ENCODE results near the gene ABHD1.
"Not testable (repeated sequence)": the region's sequence is repeated elsewhere in the genome, so short reads cannot be mapped to it uniquely, and the experiment has no call there.

ABHD1 gene

GRCh38 chr2:27087823-27088410 is 35.7 kb upstream of the ABHD1 start:
- DNase-seq, result no peak

DNA sequence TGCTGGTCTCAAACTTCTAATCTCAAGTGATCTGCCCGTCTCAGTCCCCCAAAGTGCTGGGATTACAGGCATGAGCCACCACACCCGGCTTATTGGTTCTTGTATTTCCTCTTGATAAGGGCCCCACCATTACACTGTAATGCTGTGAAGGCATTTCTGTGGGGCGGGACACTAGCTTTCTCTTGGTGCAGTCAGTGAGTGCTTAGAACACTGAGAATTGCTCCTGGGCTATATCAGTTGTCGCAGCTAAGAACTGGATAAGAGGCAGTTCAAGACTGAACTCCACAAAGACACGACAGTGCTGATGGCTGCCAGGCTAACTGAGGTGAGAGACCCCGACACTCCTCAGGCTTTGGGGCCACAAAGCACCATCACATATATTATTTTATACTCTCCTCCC is 35.0 kb upstream of the ABHD1 start:
- no peak for DNase-seq

GRCh38 chr2:27089111-27089954 is 34.3 kb upstream of the ABHD1 start:
- DNase-seq, result no peak

DNA sequence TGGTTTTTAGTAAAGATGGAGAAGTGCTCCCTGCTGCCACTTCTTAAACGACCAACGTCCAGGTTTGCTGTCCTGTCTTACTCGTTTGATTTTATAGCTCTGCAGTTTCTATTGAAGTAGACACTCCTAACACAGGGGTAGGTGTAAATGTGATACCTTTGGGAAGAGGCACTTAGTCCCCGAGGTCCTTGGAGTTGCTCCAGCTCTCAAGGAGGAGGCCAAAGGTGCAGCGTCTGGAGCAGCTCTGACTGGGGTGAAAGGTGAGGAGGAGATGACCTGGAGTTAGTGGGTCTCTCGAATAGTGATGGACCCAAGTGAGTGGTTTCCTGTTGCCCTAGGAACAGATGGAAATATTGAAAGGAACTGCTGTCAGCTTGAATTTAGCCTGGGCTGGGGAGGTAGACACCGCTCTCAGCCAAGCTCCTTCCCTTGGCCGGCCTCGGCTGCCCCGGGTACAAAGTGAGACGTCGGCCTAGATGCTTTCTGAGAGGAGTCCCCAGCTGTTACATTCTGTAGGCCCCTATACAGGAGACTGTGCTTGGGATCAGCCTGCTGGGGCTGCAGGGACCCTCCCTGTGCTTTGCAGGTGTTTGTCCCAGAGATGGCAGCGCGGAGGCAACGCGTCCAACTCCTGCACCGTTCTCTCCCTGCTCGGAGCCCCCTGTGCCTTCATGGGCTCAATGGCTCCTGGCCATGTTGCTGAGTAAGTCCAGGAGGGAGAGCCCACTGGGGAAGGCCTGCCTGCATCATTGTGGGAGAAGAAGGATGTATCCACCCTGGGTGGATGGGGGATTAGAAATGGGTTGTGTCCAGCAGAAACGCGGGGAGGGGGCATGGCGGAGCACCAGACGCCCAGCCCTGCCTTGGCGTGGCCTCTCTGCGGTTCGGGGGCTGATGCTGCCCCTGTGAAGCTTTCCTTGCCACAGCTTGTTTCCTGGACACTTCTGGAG is 31.6 kb upstream of the ABHD1 start:
- DNase-seq, result no peak

DNA sequence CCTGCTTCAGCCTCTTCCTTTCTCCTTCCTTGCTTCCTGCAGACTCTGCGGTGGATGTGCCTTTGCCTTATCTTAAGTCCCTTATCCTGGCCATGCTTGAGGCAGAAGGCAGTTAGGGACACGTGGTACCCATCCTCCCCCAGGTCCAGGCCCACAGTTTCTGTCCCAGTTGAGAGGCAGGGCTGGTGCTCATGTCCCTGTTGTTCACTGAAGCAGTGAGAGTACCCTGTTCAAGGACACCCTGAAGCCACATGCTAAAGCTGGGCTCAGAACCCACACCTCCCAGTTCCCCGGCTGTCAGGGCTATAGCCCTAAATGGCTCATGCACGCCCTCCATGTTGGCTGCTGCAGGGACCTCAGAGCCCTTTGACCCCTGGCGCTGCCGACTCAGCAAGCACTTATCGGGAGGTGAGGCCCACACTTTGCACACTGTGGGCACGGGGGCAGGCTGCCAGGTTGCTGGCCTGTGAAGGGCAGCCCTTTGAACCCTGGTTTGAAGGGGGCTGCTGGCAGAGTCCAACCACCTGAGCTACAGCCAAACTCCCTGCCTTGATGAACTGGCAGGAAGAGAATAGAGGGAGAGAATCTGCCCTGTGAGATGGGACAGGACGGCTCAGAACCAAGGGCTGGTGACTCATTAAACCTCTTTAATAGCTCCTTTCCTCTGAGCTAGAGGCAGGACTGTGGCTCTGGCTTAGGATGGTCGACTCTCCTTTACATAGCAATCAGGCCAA is 30.8 kb upstream of the ABHD1 start:
- DNase-seq, result no peak

DNA sequence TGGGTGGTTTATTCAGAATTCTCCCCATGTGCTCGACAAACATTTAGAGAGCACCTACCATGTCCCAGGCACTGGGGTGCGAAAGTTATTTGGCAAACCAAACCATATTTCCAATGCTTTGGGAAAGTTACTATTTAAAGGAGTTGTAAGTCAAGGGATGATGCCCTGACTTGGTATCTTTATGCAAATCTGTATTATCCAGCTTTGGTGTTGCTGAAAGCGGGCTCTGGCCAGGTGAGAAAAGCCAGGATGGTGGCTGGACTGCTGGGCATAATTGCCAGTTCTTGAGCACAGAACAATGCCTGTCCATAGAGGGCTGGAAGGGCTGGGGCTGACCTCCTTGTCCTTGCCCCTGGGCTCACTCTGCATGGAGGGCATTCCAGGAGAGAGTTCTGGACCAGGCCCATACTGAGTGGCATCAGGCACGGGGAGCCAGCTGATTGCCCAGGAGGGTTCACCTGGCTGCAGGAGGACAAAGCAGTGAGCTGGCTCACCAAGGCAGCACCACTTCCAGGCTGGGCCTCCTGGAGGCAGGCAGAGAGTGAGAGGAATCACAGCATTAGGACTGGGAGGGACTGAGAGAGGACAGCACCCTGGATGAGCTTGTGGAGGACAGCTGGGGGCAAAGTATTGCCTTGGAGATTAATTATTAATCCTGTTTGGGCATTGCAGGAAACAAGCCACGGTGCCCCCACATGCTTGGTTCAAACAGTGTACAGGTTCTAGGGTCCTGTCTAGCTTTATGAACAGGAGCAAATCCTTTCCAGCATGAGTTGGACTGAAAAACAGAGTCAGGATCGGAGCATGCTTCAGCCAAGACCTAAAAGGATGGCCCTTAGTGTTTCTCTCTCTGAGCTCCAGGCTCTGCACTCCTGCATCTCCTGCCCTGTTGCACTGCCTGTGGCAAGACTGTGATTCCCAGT is 29.9 kb upstream of the ABHD1 start:
- no peak for DNase-seq

GRCh38 chr2:27094353-27094984 is 29.1 kb upstream of the ABHD1 start:
- DNase-seq, result no peak

GRCh38 chr2:27095427-27095744 is 28.2 kb upstream of the ABHD1 start:
- no peak for DNase-seq

GRCh38 chr2:27095745-27096651 is 27.6 kb upstream of the ABHD1 start:
- DNase-seq, result peak; percentile 66

GRCh38 chr2:27096748-27097297 is 26.8 kb upstream of the ABHD1 start:
- DNase-seq, result no peak

GRCh38 chr2:27097341-27097740 is 26.3 kb upstream of the ABHD1 start:
- no peak for DNase-seq

DNA sequence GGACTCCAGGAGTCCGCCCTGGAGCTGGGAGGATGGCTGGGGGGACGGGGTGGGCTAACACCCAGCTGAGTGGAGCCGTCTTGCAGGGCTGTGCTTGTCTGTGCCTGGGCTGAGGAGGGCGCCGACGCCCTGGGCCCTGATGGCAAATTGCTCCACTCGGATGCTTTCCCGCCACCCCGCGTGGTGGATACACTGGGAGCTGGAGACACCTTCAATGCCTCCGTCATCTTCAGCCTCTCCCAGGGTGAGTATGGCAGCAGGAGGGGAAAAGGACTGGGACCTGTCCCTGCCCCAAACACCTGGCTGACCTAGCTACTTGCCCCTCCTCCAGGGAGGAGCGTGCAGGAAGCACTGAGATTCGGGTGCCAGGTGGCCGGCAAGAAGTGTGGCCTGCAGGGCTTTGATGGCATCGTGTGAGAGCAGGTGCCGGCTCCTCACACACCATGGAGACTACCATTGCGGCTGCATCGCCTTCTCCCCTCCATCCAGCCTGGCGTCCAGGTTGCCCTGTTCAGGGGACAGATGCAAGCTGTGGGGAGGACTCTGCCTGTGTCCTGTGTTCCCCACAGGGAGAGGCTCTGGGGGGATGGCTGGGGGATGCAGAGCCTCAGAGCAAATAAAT is 24.2 kb upstream of the ABHD1 start:
- DNase-seq, result no peak

DNA sequence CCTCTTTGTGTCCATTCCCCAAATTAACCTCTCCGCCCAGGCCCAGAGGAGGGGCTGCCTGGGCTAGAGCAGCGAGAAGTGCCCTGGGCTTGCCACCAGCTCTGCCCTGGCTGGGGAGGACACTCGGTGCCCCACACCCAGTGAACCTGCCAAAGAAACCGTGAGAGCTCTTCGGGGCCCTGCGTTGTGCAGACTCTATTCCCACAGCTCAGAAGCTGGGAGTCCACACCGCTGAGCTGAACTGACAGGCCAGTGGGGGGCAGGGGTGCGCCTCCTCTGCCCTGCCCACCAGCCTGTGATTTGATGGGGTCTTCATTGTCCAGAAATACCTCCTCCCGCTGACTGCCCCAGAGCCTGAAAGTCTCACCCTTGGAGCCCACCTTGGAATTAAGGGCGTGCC is 23.6 kb upstream of the ABHD1 start:
- DNase-seq, result no peak

GRCh38 chr2:27102329-27102728 is 21.3 kb upstream of the ABHD1 start:
- DNase-seq, result no peak

GRCh38 chr2:27105981-27106380 is 17.6 kb upstream of the ABHD1 start:
- no peak for DNase-seq

- no peak for DNase-seq
These were observed 15.4 kb upstream of the ABHD1 start for GRCh38 chr2:27108221-27108620.

DNA sequence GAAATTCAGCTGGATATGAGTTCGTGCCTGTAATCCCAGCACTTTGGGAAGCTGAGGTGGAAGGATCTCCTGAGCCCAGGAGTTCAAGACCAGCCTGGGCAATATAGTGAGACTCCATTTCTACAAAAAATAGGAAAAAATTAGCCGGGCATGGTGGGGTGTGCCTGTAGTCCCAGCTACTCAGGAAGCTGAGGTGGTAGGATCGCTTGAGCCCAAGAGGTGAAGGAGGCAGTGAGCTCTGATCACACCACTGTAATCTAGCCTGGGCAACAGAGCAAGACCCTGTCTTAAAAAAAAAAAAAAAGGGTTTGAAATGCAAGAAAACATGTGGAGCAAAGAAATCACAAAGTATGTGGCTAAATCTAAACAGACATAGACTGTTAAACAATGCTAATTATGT is 14.5 kb upstream of the ABHD1 start:
- DNase-seq, result no peak

DNA sequence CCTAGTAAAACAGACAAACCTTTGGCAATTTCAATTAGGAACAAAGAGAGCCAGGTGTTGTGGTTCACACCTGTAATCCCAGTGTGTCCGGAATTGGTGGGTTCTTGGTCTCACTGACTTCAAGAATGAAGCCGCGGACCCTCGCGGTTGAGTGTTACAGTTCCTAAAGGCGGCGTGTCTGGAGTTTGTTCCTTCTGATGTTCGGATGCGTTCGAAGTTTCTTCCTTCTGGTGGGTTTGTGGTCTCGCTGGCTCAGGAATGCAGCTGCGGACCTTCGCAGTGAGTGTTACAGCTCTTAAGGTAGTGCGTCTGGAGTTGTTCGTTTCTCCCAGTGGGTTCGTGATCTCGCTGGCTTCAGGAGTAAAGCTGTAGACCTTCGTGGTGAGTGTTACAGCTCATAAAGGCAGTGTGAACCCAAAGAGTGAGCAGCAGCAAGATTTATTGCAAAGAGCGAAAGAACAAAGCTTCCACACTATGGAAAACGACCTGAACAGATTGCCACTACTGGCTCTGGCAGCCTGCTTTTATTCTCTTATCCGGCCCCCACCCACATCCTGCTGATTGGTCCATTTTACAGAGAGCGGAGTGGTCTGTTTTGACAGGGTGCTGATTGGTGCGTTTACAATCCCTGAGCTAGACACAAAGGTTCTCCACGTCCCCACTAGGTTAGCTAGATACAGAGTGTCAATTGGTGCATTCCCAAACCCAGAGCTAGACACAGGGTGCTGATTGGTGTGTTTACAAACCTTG is 12.8 kb upstream of the ABHD1 start:
- not testable (repeated sequence) for DNase-seq

Measured in activated CD4-positive, alpha-beta T cell treated with anti-CD3 and anti-CD28 coated beads, Interleukin-2, Interleukin-6, amounts not matched to agents 100 ng/mL and 50 ng/mL, durations not matched to agents 16 hours and 8 hours (primary cell).